ENCODE results near the gene AMIGO3. TPM values are rescaled to one million over a fixed set of nuclear protein-coding genes. Genes with fewer than 3 reads are reported as not detected.

AMIGO3 gene
- total and polyA plus RNA-seq, 2 of the 8 experiments (the other 6 are each of a cell fraction or from before 2014, with no cell fraction given): 1.6 to 8.8 TPM

DNA sequence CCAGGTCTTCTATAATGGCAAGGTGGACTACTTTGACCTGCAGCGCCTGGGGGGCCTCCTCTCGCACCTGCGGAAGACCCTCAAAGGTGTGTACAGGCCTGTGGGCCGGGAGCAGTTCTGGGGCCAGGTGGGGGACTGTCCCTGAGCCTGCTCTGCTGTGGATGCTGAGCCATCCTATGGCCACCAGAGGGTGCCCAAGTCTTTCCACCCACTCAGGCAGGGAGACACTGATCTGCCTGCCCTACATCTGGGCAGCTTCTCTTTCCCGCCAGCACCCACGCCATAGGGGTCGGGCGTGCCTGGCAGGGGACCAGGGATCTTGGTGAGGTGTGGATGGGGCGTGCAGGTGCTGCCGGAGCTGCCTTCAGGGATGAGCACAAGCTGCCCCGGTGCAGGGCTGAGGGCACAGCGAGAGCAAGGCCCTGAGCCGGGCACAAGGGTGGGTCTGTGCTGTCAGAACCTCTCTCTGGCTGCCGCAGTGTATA is 16.0 kb downstream of the AMIGO3 start (continued):
- TF ChIP-seq FOSL1 (IDR thresholded peaks at IDR 0.05; ENCODE audit: insufficient read depth, low read depth, low read length): no peak
- TF ChIP-seq POLR2AphosphoS5 (IDR thresholded peaks at IDR 0.05; ENCODE audit: low read depth, low read length): no peak
- peak; percentile 46; the same call in 1 of the 2 replicates for TF ChIP-seq EGR1 (IDR thresholded peaks at IDR 0.05; ENCODE audit: borderline replicate concordance, low read depth, low read length)
- no peak for TF ChIP-seq SP4 (IDR thresholded peaks at IDR 0.05; ENCODE audit: low read length)
- TF ChIP-seq EZH2 (IDR thresholded peaks at IDR 0.05; ENCODE audit: low read depth, low read length, severe bottlenecking): no peak
- no peak for TF ChIP-seq E2F6 (IDR thresholded peaks at IDR 0.05)
